Psoas muscle (tissue), 8 donors: Measurements from ENCODE around the gene CDRT15L2. TPM values are rescaled to one million over a fixed set of nuclear protein-coding genes. Genes with fewer than 3 reads are reported as not detected.
"Not testable (repeated sequence)": the region's sequence is repeated elsewhere in the genome, so short reads cannot be mapped to it uniquely, and the experiment has no call there.

ENCODE experiments used
- ATAC-seq, 4 donors: fragments of 200-7000 bp; cut with Tn5 transposase; one replicate each; pipeline ENCODE4 v1.9.1; 2020; ENCODE audit warnings: moderate library complexity in 3 of 4, mild to moderate bottlenecking in 2 of 4
- DNase-seq, 2 donors: peaks; one replicate each; pipeline ENCODE4 v3.0.0-alpha.2; 2020
- H3K27ac ChIP-seq: fragments of 200-600 bp; one replicate; pipeline ENCODE4 v1.8.0; 2022
- H3K27me3 ChIP-seq, 3 donors: fragments of 200-600 bp in 1 of 3; one replicate each; pipeline versions ENCODE4 v1.6.1 to v1.8.0; 2013 to 2022; ENCODE audit warnings: low read length in 2 of 3, mild to moderate bottlenecking in 2 of 3, moderate library complexity in 1 of 3; ENCODE audit not compliant: insufficient read depth in 3 of 3
- H3K36me3 ChIP-seq, 2 donors: fragments of 200-600 bp in 1 of 2; one replicate each; pipeline versions ENCODE4 v1.6.1 to v1.8.0; 2013 to 2022; ENCODE audit warnings: low read depth in 1 of 2, mild to moderate bottlenecking in 1 of 2, moderate library complexity in 1 of 2; ENCODE audit not compliant: insufficient read depth in 1 of 2
- H3K4me1 ChIP-seq: fragments of 200-600 bp; one replicate; pipeline ENCODE4 v1.8.0; 2022
- H3K4me3 ChIP-seq: fragments of 200-600 bp; one replicate; pipeline ENCODE4 v1.8.0; 2022; ENCODE audit warnings: mild to moderate bottlenecking
- H3K9me3 ChIP-seq: fragments of 200-600 bp; one replicate; pipeline ENCODE4 v1.8.0; 2022
- WGBS, 3 donors: extraction: QIAGEN DNeasy Blood & Tissue Kit; methylation state at CpG; one replicate each; pipeline versions ENCODE4 v1.1.6 to v1.1.7; 2013; 5-methylcytosine and 5-hydroxymethylcytosine counted together
- intact Hi-C, 2 donors: fragments of 100-400 bp; cut with DNase I; formaldehyde crosslinking; loops; one replicate each; pipeline versions ENCODE4 v1.11.0 to v1.14.2; 2022
- polyA plus RNA-seq, 3 donors: library from polyadenylated mRNA; stranded (reverse); fragments of 200-250 nt; gene quantifications; one replicate each; pipeline ENCODE4 v1.2.3, GENCODE V29; 2013
- total RNA-seq, 4 donors: library from RNA; stranded (reverse); fragmentation: NEBNext Ultra II Directional in 2 of 4; extraction: Animal tissue kit (Norgen Biotek cat#: 25700) in 2 of 4; gene quantifications; one replicate each; pipeline versions ENCODE4 v1.2.1 to v1.2.4, GENCODE V29; 2021 to 2023
- donor health status: healthy with polysubstance abuse.
- donor health status: DM: no; HTN: no; CAD: no; lungs with moderate emphysema.
- donor health status: Bipolar disorder and iron deficiency.
- donor health status: healthy.
- donor health status: DM: yes; HTN: yes; CAD: no.
- donor health status: DM: no; HTN: no; CAD: no.
- donor health status: DM: no; HTN: no; CAD: no.
- donor health status: DM: yes; HTN: yes; CAD: no.

CDRT15L2 gene
- total and polyA plus RNA-seq, 7 donors: not detected

DNA sequence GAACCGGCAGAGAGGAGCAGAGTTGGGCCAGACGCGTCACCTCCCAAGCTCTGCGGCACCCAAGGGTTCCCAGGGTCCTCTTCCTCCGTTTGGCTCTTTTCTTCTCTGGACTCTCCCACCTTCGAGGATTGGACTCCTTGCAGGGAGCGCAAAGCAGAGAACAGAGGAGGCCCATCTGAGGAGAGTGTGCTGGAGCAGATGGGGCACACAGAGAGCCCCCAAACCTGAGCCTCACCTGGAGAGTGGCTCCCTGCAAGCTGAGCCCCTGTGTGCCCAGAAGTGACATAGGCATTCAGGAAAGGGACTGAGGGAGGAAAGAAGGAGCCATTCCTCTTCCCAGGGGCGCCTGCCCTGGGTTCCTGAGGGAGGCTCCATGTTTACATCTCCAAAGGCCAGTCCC, 6.3 kb upstream of the CDRT15L2 start:
- intact Hi-C loops, H3K27me3 ChIP-seq, DNase-seq, H3K4me3 ChIP-seq, H3K36me3 ChIP-seq, H3K9me3 ChIP-seq, ATAC-seq, H3K4me1 ChIP-seq, H3K27ac ChIP-seq: not testable (repeated sequence)
- 82 to 100% (median 94%) methylated on average over 1 to 7 of the region's 8 CpGs for WGBS, 3 donors

- WGBS, 3 donors: 16 to 41% (median 24%) methylated on average over 2 of the region's 2 CpGs
- H3K27me3 ChIP-seq: not testable (repeated sequence)
Measured at GRCh38 chr17:20575071-20575470, 4.5 kb upstream of the CDRT15L2 start.

GRCh38 chr17:20583891-20584577, 4.5 kb downstream of the CDRT15L2 start:
- whole genome bisulfite sequencing, 3 donors: 30 to 37% (median 32%) methylated on average over 7 to 9 of the region's 14 CpGs
- H3K27ac ChIP-seq, H3K4me3 ChIP-seq, H3K36me3 ChIP-seq, H3K27me3 ChIP-seq, intact Hi-C loops, H3K4me1 ChIP-seq, H3K9me3 ChIP-seq, ATAC-seq, DNase-seq: not testable (repeated sequence)

More at GRCh38 chr17:20575071-20575470, 4.5 kb upstream of the CDRT15L2 start:
- H3K27ac ChIP-seq, intact Hi-C loops, H3K36me3 ChIP-seq, H3K4me1 ChIP-seq, H3K4me3 ChIP-seq, ATAC-seq, H3K9me3 ChIP-seq, DNase-seq: not testable (repeated sequence)

- DNase-seq, H3K36me3 ChIP-seq, intact Hi-C loops, H3K9me3 ChIP-seq, H3K4me1 ChIP-seq, ATAC-seq, H3K4me3 ChIP-seq, H3K27ac ChIP-seq, H3K27me3 ChIP-seq: not testable (repeated sequence)
- 4 to 9% (median 5%) methylated on average over 34 to 68 of the region's 69 CpGs for WGBS, 3 donors
Measured at GRCh38 chr17:20588744-20589453, 9.4 kb downstream of the CDRT15L2 start.

GRCh38 chr17:20589454-20589810, 9.9 kb downstream of the CDRT15L2 start:
- H3K9me3 ChIP-seq, H3K27ac ChIP-seq, ATAC-seq, intact Hi-C loops, H3K4me3 ChIP-seq, H3K36me3 ChIP-seq, DNase-seq, H3K27me3 ChIP-seq, H3K4me1 ChIP-seq: not testable (repeated sequence)
- 88 to 92% (median 90%) methylated on average over 15 to 17 of the region's 17 CpGs for WGBS, 3 donors

DNA sequence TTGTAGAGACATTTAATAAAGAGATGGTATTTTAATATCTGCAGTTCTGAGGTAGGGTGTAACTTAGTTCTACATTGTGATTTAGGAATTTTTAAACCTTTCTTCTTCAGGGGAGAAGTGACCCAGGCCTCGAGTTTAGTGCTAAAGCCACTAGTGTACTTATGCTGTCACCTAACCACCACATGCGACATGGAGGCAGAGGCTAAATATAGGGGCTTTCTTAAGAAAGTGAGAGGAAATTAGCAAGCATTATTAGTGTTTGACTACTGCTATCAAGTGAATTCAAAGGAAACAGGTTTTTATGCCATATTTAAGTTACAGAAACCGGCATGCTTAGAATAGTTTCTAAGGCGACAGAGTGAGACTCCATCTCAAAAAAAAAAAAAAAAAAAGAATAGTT, 11.5 kb downstream of the CDRT15L2 start:
- intact Hi-C loops, H3K27ac ChIP-seq, H3K27me3 ChIP-seq, H3K4me3 ChIP-seq, ATAC-seq, H3K9me3 ChIP-seq, DNase-seq, H3K4me1 ChIP-seq, H3K36me3 ChIP-seq: not testable (repeated sequence)
- WGBS, 3 donors: 55 to 72% (median 59%) methylated on average over 2 of the region's 4 CpGs

DNA sequence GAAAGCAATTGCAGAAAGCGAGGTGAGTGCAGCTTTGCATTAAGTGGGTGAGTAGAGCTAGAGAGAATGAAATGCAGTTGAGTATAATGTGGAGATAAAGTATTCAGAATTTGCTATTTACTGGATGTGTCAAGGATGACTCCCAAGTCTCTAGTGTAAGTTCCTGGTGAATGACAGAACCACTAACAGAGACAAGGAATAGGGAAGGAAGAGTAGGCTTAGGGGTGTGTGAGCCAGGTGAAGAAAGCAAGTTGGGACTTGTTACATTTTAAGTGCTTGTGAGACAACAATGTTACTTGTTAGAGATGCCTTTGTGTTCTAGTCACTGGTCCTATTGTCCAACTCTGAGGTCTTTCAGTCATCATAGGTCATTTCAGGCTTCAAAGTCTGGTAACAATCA, 26.0 kb downstream of the CDRT15L2 start:
- intact Hi-C loops, H3K36me3 ChIP-seq, H3K27me3 ChIP-seq, DNase-seq, ATAC-seq, H3K27ac ChIP-seq, H3K9me3 ChIP-seq, H3K4me3 ChIP-seq, H3K4me1 ChIP-seq: not testable (repeated sequence)
- WGBS, 3 donors: 89 to 100% (median 91%) methylated on average over 1 of the region's 1 CpG

GRCh38 chr17:20609490-20609889, 30.0 kb downstream of the CDRT15L2 start:
- DNase-seq, H3K4me3 ChIP-seq, H3K4me1 ChIP-seq, H3K27me3 ChIP-seq, intact Hi-C loops, H3K27ac ChIP-seq, ATAC-seq, H3K9me3 ChIP-seq, H3K36me3 ChIP-seq: not testable (repeated sequence)
- 39 to 60% (median 45%) methylated on average over 2 to 3 of the region's 3 CpGs for WGBS, 3 donors
